Central memory CD8-positive, alpha-beta T cell (primary cell): ENCODE measurements around the gene ZCCHC8.
"Not testable (repeated sequence)": the region's sequence is repeated elsewhere in the genome, so short reads cannot be mapped to it uniquely, and the experiment has no call there.

Experiments used
- ATAC-seq: fragments of 150-1000 bp; cut with Tn5 transposase; replicated peaks from 2 replicates; pipeline ENCODE4 v1.10.0; 2022; ENCODE audit warnings: mild to moderate bottlenecking, moderate FRiP score, moderate number of reproducible peaks; ENCODE audit not compliant: poor library complexity, severe bottlenecking; ENCODE audit errors: extremely low read depth
- DNase-seq, 2 donors: peaks; one replicate each; pipeline ENCODE4 v3.0.0; 2021; ENCODE audit warnings: low spot score in 2 of 2
- H3K27ac Mint-ChIP-seq: one replicate; pipeline ENCODE4 v1.8.0; 2022; ENCODE audit warnings: low read depth, mild to moderate bottlenecking, moderate library complexity, mixed read lengths
- H3K27me3 Mint-ChIP-seq: one replicate; pipeline ENCODE4 v1.8.0; 2022; ENCODE audit warnings: mixed read lengths
- H3K36me3 Mint-ChIP-seq: one replicate; pipeline ENCODE4 v1.8.0; 2022; ENCODE audit warnings: mild to moderate bottlenecking, moderate library complexity, mixed read lengths; ENCODE audit not compliant: insufficient read depth
- H3K4me1 Mint-ChIP-seq: one replicate; pipeline ENCODE4 v1.8.0; 2022; ENCODE audit warnings: mixed read lengths
- H3K4me3 Mint-ChIP-seq: one replicate; pipeline ENCODE4 v1.8.0; 2022; ENCODE audit warnings: mild to moderate bottlenecking, moderate library complexity, mixed read lengths
- H3K9me3 Mint-ChIP-seq: one replicate; pipeline ENCODE4 v1.8.0; 2022; ENCODE audit warnings: mixed read lengths

The ZCCHC8 gene

DNA sequence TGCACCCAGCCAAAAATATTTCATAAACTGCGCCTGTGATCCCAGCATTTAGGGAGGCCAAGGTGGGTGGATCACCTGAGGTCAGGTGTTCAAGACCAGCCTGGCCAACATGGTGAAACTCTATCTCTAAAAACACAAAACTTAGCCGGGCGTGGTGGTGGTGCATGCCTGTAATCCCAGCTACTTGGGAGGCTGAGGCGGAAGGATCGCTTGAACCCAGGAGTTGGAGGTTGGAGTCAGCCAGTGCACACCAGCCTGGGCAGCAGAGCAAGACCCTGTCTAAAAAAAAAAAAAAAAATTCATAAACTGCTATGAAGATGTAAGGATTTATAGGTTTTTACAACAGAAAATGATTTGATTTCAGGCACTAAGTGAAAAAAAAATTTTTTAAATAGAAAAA lies 71.7 kb downstream of the ZCCHC8 start:
- H3K36me3 Mint-ChIP-seq, H3K27ac Mint-ChIP-seq, ATAC-seq, DNase-seq, H3K4me1 Mint-ChIP-seq, H3K27me3 Mint-ChIP-seq, H3K9me3 Mint-ChIP-seq, H3K4me3 Mint-ChIP-seq: not testable (repeated sequence)

DNA sequence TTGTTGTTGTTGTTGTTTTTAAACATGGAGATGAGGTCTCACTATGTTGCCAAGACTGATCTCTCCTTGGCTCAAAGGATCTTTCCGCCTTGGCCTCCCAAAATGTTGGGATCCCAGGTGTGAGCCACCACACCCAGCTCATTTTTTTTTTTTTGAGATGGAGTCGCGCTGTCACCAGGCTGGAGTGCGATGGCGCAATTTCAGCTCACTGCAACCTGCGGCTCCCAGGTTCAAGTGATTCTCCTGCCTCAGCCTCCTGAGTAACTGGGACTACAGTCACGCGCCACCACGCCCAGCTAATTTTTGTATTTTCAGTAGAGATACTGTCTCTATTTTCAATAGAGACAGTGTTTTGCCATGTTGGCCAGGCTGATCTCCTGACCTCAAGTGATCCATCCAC lies 73.3 kb downstream of the ZCCHC8 start:
- no peak overlapping the region for H3K27ac Mint-ChIP-seq
- H3K4me1 Mint-ChIP-seq = peaks cover 10% of the 10 kb centered on the region
- H3K27me3 Mint-ChIP-seq = no peaks in the 10 kb centered on the region
- no peaks in the 10 kb centered on the region for H3K9me3 Mint-ChIP-seq
- peaks cover 3% of the 10 kb centered on the region for H3K36me3 Mint-ChIP-seq
- no peak for DNase-seq
- no peak for ATAC-seq
- no peak overlapping the region for H3K4me3 Mint-ChIP-seq

GRCh38 chr12:122423258-122424165 lies 77.2 kb downstream of the ZCCHC8 start:
- peaks cover 18% of the 10 kb centered on the region for H3K4me1 Mint-ChIP-seq
- no peak for DNase-seq
- H3K4me3 Mint-ChIP-seq = peak overlapping the region; percentile 87
- peak overlapping the region; percentile 83 for H3K27ac Mint-ChIP-seq
- no peak for ATAC-seq
- H3K9me3 Mint-ChIP-seq = no peaks in the 10 kb centered on the region
- no peaks in the 10 kb centered on the region for H3K27me3 Mint-ChIP-seq
- peaks cover 3% of the 10 kb centered on the region for H3K36me3 Mint-ChIP-seq

- ATAC-seq = no peak
- no peaks in the 10 kb centered on the region for H3K27me3 Mint-ChIP-seq
These were observed 77.9 kb downstream of the ZCCHC8 start for GRCh38 chr12:122422730-122423257.

GRCh38 chr12:122421821-122422729 lies 78.7 kb downstream of the ZCCHC8 start, which contains the start of gene CLIP1:
Gene CLIP1, minus strand, starts transcription at chr12:122422669. Its CDS starts 42,217 bp downstream, at chr12:122380452.
- Mint-ChIP-seq H3K27me3 (no peaks in the 10 kb centered on the region), H3K4me1 (peaks cover 27% of the 10 kb centered on the region), H3K4me3 (peak within 1 kb of the TSS; percentile 88), H3K36me3 (peaks cover 3% of the 10 kb centered on the region), H3K27ac (peak within 1 kb of the TSS; percentile 89), H3K9me3 (no peaks in the 10 kb centered on the region)
- peak; percentile 81 for ATAC-seq
- peak; percentile 25 to 29 for DNase-seq

More at GRCh38 chr12:122422730-122423257, 77.9 kb downstream of the ZCCHC8 start:
- Mint-ChIP-seq H3K4me1 (peaks cover 25% of the 10 kb centered on the region), H3K4me3 (peak overlapping the region; percentile 87), H3K9me3 (no peaks in the 10 kb centered on the region), H3K36me3 (peaks cover 3% of the 10 kb centered on the region), H3K27ac (peak overlapping the region; percentile 83)
- DNase-seq = no peak
